Keratinocyte (primary cell): ENCODE measurements around the gene NLRP1. TPM values are rescaled to one million over a fixed set of nuclear protein-coding genes. Genes with fewer than 3 reads are reported as not detected.

Experiments used
- DNase-seq: peaks from one replicate; pipeline ENCODE4 v3.0.0-alpha.2; 2011; ENCODE audit warnings: low read depth, missing footprints, low spot score
- FAIRE-seq: peaks from 2 replicates; lab custom pipeline; 2011; peaks lifted over from hg19 to GRCh38; lab: Jason Lieb, UNC
- H2AFZ ChIP-seq: 2 replicates; pipeline ENCODE4 v1.6.0; 2012; ENCODE audit warnings: low read length, control low read depth, inconsistent platforms; ENCODE audit not compliant: control insufficient read depth
- H3K27ac ChIP-seq: 2 replicates; pipeline ENCODE4 v1.5.1; 2011; ENCODE audit warnings: low read length; ENCODE audit not compliant: control insufficient read depth, insufficient read depth
- H3K27me3 ChIP-seq: 3 replicates; pipeline ENCODE4 v1.6.0; 2011; ENCODE audit warnings: low read length; ENCODE audit not compliant: control insufficient read depth, insufficient read depth; ENCODE audit errors: extremely low read depth
- H3K36me3 ChIP-seq, 2 experiments: 2 replicates in 1 of 2; 3 replicates in 1 of 2; pipeline ENCODE4 v1.5.1; 2011; ENCODE audit warnings: low read length in 2 of 2, mild to moderate bottlenecking in 1 of 2; ENCODE audit not compliant: control insufficient read depth in 2 of 2, insufficient read depth in 2 of 2; ENCODE audit errors: extremely low read depth in 1 of 2
- H3K4me1 ChIP-seq: 3 replicates; pipeline ENCODE4 v1.5.1; 2011; ENCODE audit warnings: low read length; ENCODE audit not compliant: control insufficient read depth, insufficient read depth; ENCODE audit errors: extremely low read depth
- H3K4me2 ChIP-seq: 3 replicates; pipeline ENCODE4 v1.6.0; 2011; ENCODE audit warnings: low read depth, low read length; ENCODE audit not compliant: control insufficient read depth, insufficient read depth; ENCODE audit errors: extremely low read depth
- H3K4me3 ChIP-seq, 3 experiments: fragments of 200-600 bp in 1 of 3; sonication (generic) in 1 of 3; 2 replicates in 2 of 3; 3 replicates in 1 of 3; pipeline ENCODE4 v1.5.1; 2011 to 2016; ENCODE audit warnings: low read length in 3 of 3, mild to moderate bottlenecking in 3 of 3, control low read depth in 2 of 3, inconsistent platforms in 1 of 3, low read depth in 1 of 3, mixed read lengths in 1 of 3, mixed run types in 1 of 3, moderate library complexity in 1 of 3; ENCODE audit not compliant: control insufficient read depth in 2 of 3, insufficient read depth in 2 of 3; ENCODE audit errors: extremely low read depth in 1 of 3
- H3K79me2 ChIP-seq: 2 replicates; pipeline ENCODE4 v1.6.0; 2012; ENCODE audit warnings: low read length; ENCODE audit not compliant: control insufficient read depth, insufficient read depth
- H3K9ac ChIP-seq: 3 replicates; pipeline ENCODE4 v1.6.0; 2011; ENCODE audit warnings: low read length; ENCODE audit not compliant: control insufficient read depth, insufficient read depth; ENCODE audit errors: extremely low read depth
- H3K9me1 ChIP-seq: 3 replicates; pipeline ENCODE4 v1.6.0; 2011; ENCODE audit warnings: low read length; ENCODE audit not compliant: control insufficient read depth, insufficient read depth; ENCODE audit errors: extremely low read depth
- H3K9me3 ChIP-seq: 2 replicates; pipeline ENCODE4 v1.5.1; 2012; ENCODE audit warnings: low read depth, low read length; ENCODE audit not compliant: control insufficient read depth
- H4K20me1 ChIP-seq: 3 replicates; pipeline ENCODE4 v1.6.0; 2011; ENCODE audit warnings: low read length; ENCODE audit not compliant: control insufficient read depth, insufficient read depth; ENCODE audit errors: extremely low read depth
- CTCF ChIP-seq, 3 experiments: IDR thresholded peaks in 1 of 3; conservative IDR thresholded peaks in 1 of 3; optimal IDR thresholded peaks in 1 of 3; 2 replicates in 2 of 3; 3 replicates in 1 of 3; pipeline versions ENCODE3 to v1.5.1; 2011; ENCODE audit warnings: low read length in 3 of 3, mild to moderate bottlenecking in 3 of 3, moderate library complexity in 2 of 3, control low read depth in 1 of 3, inconsistent platforms in 1 of 3; ENCODE audit not compliant: insufficient read depth in 2 of 3; ENCODE audit errors: extremely low read depth in 1 of 3
- EZH2 ChIP-seq: IDR thresholded peaks from one replicate; pipeline ENCODE4 v1.6.1; 2012; ENCODE audit warnings: inconsistent platforms, mild to moderate bottlenecking, low read length, moderate library complexity
- dilution Hi-C: fragments of 300-500 bp; cut with MboI; formaldehyde crosslinking; loops from one replicate; pipeline ENCODE4 v1.7.0; 2020; ENCODE audit warnings: low sequenced_read_pairs; ENCODE audit not compliant: extremely low pct_ligation_motif_present
- polyA plus RNA-seq, 5 experiments: library from polyadenylated mRNA; depleted of rRNA in 3 of 5; stranded (reverse) in 3 of 5; stranded (forward) in 1 of 5; unstranded in 1 of 5; fragments of >200 nt; gene quantifications; 1 replicate in 1 of 5; 2 replicates in 3 of 5; 3 replicates in 1 of 5; pipeline versions ENCODE4 v1.2.1 to v1.2.3, GENCODE V29; 2011 to 2012; ENCODE audit warnings: missing spikeins in 2 of 5, low read depth in 1 of 5, low replicate concordance in 1 of 5

NLRP1 gene
- polyA plus RNA-seq, 1 donor (not counting 4 experiments of a cell fraction or from before 2014, with no cell fraction given): 20.1 TPM

GRCh38 chr17:5486206-5487124 is 97.8 kb downstream of the NLRP1 start, which contains the start of gene MIS12:
TSS of gene MIS12 (plus strand) at chr17:5486566. CDS start at chr17:5488863, 2,297 bp downstream.
- Histone ChIP-seq H3K4me2 (peak within 1 kb of the TSS; percentile 96), H3K4me3 (peak within 1 kb of the TSS; percentile 85 to 98 (median 96)), H3K36me3 (peaks cover 12 to 40% of the 10 kb centered on the region in 2 experiments), H3K4me1 (peaks cover 16% of the 10 kb centered on the region), H2AFZ (peak within 1 kb of the TSS; percentile 93), H3K9me1 (no peaks in the 10 kb centered on the region), H3K27me3 (no peaks in the 10 kb centered on the region), H3K9ac (peak within 1 kb of the TSS; percentile 93), H3K9me3 (no peaks in the 10 kb centered on the region), H3K79me2 (peaks cover 67% of the 10 kb centered on the region), H4K20me1 (no peaks in the 10 kb centered on the region), H3K27ac (peak within 1 kb of the TSS; percentile 94)
- dilution Hi-C loops: no loop called here
- TF ChIP-seq EZH2: no peak
- peak; percentile 93 for DNase-seq
- no peak for FAIRE-seq

GRCh38 chr17:5485270-5486205 is 98.8 kb downstream of the NLRP1 start, which contains the start of gene DERL2:
TSS of gene DERL2 (minus strand) at chr17:5486178. CDS start at chr17:5486161, 17 bp downstream.
- Histone ChIP-seq H3K4me1 (peaks cover 16% of the 10 kb centered on the region), H3K36me3 (peaks cover 12 to 40% of the 10 kb centered on the region in 2 experiments), H3K9me1 (no peaks in the 10 kb centered on the region), H3K9me3 (no peaks in the 10 kb centered on the region), H3K4me3 (peak within 1 kb of the TSS; percentile 85 to 98 (median 96)), H3K9ac (peak within 1 kb of the TSS; percentile 93), H2AFZ (peak within 1 kb of the TSS; percentile 93), H3K79me2 (peaks cover 70% of the 10 kb centered on the region), H3K4me2 (peak within 1 kb of the TSS; percentile 96), H4K20me1 (no peaks in the 10 kb centered on the region), H3K27me3 (no peaks in the 10 kb centered on the region), H3K27ac (peak within 1 kb of the TSS; percentile 94)
- FAIRE-seq (no peak), DNase-seq (no peak)
- dilution Hi-C loops: no loop called here
- TF ChIP-seq CTCF (optimal IDR thresholded peaks at IDR 0.05 in 1 of 3, IDR thresholded peaks at IDR 0.05 in 1 of 3, conservative IDR thresholded peaks at IDR 0.05 in 1 of 3; ENCODE audit: extremely low read depth in 1 of 3, insufficient read depth in 2 of 3, low read length in 3 of 3): peak in 1 of 3 experiments; percentile 6
- TF ChIP-seq EZH2: no peak
